Measurements from ENCODE around the gene CASP8. TPM values are rescaled to one million over a fixed set of nuclear protein-coding genes. Genes with fewer than 3 reads are reported as not detected.

The CASP8 gene
- total and polyA plus RNA-seq, 4 donors = 4.5 to 15.1 (median 8.7) TPM

GRCh38 chr2:201329409-201329808, 69.1 kb downstream of the CASP8 start (continued):
- TF ChIP-seq REST (IDR thresholded peaks at IDR 0.05) = no peak
- TF ChIP-seq FOXA2 (IDR thresholded peaks at IDR 0.05) = no peak
- no peak for TF ChIP-seq GABPA (IDR thresholded peaks at IDR 0.05 in 1 of 2, conservative IDR thresholded peaks at IDR 0.05 in 1 of 2)
- no peak for TF ChIP-seq EGR1 (IDR thresholded peaks at IDR 0.05; ENCODE audit: low read depth in 2 of 2)

Small RNAs within 50 kb of the gene (small RNA-seq; reads per million reads assigned to genes)
- not detected for gene MTND4LP13

Other genes starting within 250 kb of the CASP8 start
- 10 to 100 TPM in 1 of 2 donors, 1 to 10 TPM in 1; 7.7 to 15.4 TPM for gene HYCC2, start 188.9 kb upstream of the CASP8 start, total RNA-seq
- gene HYCC2, start 188.9 kb upstream of the CASP8 start, polyA plus RNA-seq = 1 to 10 TPM; 1.5 to 3.9 TPM
- 10 to 100 TPM; 34.2 to 58.4 TPM for gene NDUFB3, start 188.5 kb upstream of the CASP8 start, total RNA-seq
- 100 to 1,000 TPM in 1 of 2 donors, 10 to 100 TPM in 1; 48.1 to 177 TPM for gene NDUFB3, start 188.5 kb upstream of the CASP8 start, polyA plus RNA-seq
- gene CFLAR, start 144.4 kb upstream of the CASP8 start, total RNA-seq = 100 to 1,000 TPM in 1 of 2 donors, 10 to 100 TPM in 1; 34.0 to 169 TPM
- 10 to 100 TPM; 24.4 to 56.9 TPM for gene CFLAR, start 144.4 kb upstream of the CASP8 start, polyA plus RNA-seq
- gene CASP10, start 77.4 kb upstream of the CASP8 start, total RNA-seq = 10 to 100 TPM in 1 of 2 donors, 1 to 10 TPM in 1; 8.7 to 13.6 TPM
- gene CASP10, start 77.4 kb upstream of the CASP8 start, polyA plus RNA-seq = 1 to 10 TPM; 2.2 to 2.6 TPM
- 1 to 10 TPM; 1.2 to 7.1 TPM for gene FLACC1, start 96.8 kb downstream of the CASP8 start, total RNA-seq
- gene FLACC1, start 96.8 kb downstream of the CASP8 start, polyA plus RNA-seq = 1 to 10 TPM in 1 of 2 donors, under 1 TPM in 1; 0.09 to 1.0 TPM
- gene TRAK2, start 190.9 kb downstream of the CASP8 start, total RNA-seq = 100 to 1,000 TPM in 1 of 2 donors, 10 to 100 TPM in 1; 18.7 to 207 TPM
- 1 to 10 TPM; 6.1 to 6.2 TPM for gene TRAK2, start 190.9 kb downstream of the CASP8 start, polyA plus RNA-seq
- gene STRADB, start 191.2 kb downstream of the CASP8 start, total RNA-seq = 100 to 1,000 TPM in 1 of 2 donors, 10 to 100 TPM in 1; 56.1 to 199 TPM
- 10 to 100 TPM; 35.9 to 78.6 TPM for gene STRADB, start 191.2 kb downstream of the CASP8 start, polyA plus RNA-seq